ENCODE measurements around the gene MTRF1L. TPM values are rescaled to one million over a fixed set of nuclear protein-coding genes. Genes with fewer than 3 reads are reported as not detected.
"Not testable (repeated sequence)": the region's sequence is repeated elsewhere in the genome, so short reads cannot be mapped to it uniquely, and the experiment has no call there.

The MTRF1L gene
- total RNA-seq, 2 donors from 2014 or later, result 15.4 to 22.4 TPM

DNA sequence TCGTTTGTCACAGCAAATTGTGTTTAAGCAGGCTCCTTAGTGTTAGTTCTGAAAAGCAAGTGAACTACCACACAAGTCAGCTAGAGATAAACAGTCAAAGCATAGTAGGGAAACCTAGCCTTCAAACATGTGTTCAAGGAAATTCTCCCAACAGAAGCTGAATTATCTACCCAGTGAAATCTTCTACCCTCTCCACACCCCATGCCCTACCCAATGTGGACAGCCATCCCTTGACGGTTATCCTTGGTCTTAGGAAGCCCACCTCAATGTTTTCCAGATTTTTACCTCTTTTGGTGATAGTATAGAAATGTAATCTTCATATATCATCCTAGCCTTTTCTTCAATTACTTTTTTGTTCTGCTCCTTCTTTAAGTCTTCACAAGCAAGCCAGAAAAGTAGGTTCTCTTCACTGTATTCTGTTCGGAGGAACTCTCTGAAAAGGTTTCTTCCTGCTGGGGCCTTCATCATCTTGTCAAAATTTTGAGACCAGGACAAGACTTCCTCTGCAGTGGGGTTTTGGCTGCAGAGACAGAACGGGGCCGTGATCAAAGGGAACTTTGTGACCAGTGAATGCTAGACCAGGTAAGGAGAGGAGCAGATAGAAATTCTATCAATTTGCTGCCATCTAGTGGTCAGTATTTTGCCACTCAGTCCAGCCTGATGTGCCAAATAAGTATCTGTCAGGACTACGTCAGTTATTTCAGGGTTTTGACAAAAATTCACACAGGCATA, 21.6 kb upstream of the MTRF1L start:
- Mint-ChIP-seq H3K9me3 (no peaks in the 10 kb centered on the region), H3K4me3 (no peak overlapping the region), H3K36me3 (ENCODE audit: low read depth) (no peaks in the 10 kb centered on the region), H3K27ac (no peak overlapping the region), H3K27me3 (peaks cover 21% of the 10 kb centered on the region), H3K4me1 (peaks cover 3% of the 10 kb centered on the region)
- peak; percentile 90 for ATAC-seq (replicated peaks)

DNA sequence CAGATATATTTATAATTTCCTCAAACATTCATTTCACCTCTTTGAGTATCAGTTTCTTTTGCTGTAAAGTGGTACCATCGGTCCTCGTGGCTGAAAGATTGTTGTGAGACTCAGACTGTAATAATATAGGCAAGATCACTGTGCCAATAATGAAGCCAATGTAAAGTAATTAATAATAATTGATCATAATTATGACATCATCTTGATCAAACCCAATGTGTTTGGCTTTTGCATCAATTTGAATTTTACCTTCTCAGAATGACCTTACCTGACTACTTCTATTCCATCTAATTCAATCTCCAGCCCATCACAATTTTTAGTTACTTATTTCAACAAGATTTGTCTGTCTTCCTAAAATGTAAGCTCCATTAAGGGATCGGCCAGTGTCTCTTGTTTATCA, 15.8 kb upstream of the MTRF1L start:
- Mint-ChIP-seq H3K4me1 (no peaks in the 10 kb centered on the region), H3K27ac (no peak overlapping the region), H3K9me3 (no peaks in the 10 kb centered on the region), H3K27me3 (peaks cover 14% of the 10 kb centered on the region), H3K36me3 (ENCODE audit: low read depth) (no peaks in the 10 kb centered on the region), H3K4me3 (no peak overlapping the region)
- ATAC-seq (replicated peaks), result no peak

DNA sequence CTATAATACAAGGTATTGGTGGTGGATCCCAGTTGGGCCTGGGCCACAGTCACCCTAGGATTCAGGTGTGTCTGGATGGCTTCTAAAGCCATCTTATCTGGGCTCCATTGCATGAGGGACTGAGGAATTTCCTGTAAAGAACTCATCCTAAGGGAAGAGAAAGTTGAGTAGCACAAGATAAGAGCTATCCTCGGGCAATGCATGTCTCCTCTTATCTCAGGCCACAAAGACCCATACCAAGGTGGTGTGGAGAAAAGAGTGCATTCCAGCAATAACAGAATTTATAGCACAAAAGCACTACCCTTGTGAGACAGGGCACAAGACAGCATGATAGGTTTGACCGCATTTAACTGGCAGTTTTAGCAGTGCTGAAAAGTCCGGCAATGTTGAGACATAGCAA, 14.3 kb upstream of the MTRF1L start:
- no peak for ATAC-seq (replicated peaks)
- H3K36me3 Mint-ChIP-seq (ENCODE audit: low read depth), result no peaks in the 10 kb centered on the region
- H3K4me1 Mint-ChIP-seq, result no peaks in the 10 kb centered on the region
- H3K4me3 Mint-ChIP-seq, result no peak overlapping the region
- H3K9me3 Mint-ChIP-seq, result no peaks in the 10 kb centered on the region
- peaks cover 14% of the 10 kb centered on the region for H3K27me3 Mint-ChIP-seq
- H3K27ac Mint-ChIP-seq, result no peak overlapping the region

DNA sequence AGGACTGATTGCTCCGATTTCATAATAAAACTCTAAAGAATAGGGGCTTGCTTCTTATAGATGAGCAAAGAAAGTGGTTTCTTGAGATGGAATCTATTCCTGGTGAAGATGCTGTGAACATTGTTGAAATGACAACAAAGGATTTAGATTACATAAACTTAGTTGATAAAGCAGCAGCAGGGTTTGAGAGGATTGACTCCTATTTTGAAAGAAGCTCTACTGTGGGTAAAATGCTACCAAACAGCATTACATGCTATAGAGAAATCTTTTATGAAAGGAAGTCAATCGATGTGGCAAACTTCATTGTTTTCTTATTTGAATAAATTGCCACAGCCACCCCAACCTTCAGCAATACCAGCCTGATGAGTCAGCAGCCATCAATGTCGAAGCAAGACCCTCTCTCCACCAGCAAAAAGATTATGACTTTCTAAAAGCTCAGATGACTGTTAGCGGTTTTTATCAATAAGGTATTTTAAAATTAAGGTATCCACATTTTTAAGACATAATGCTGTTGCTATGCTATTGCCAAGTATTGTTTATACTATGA, 12.7 kb upstream of the MTRF1L start:
- Mint-ChIP-seq H3K4me3 (no peak overlapping the region), H3K27ac (no peak overlapping the region), H3K27me3 (peaks cover 14% of the 10 kb centered on the region), H3K4me1 (no peaks in the 10 kb centered on the region), H3K36me3 (ENCODE audit: low read depth) (no peaks in the 10 kb centered on the region), H3K9me3 (no peaks in the 10 kb centered on the region)
- ATAC-seq (replicated peaks), result no peak

DNA sequence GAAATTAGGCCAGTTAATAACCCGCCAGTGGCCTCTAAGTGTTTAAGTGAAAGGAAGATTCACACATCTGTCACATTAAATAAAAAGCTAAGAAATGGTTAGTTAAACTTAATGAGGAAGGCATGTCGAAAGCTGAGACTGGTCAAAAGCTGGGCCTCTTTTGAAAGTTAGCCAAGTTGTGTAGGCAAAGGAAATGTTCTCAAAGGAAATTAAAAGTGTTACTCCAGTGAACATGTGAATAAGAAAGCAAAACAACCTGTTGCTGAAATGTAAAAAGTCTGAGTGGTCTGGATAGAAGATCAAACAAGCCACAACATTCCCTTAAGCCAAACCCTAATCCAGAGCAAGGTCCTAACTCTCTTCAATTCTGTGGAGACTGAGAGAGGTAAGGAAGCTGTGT, 10.9 kb upstream of the MTRF1L start:
- Mint-ChIP-seq H3K4me1 (no peaks in the 10 kb centered on the region), H3K27me3 (peaks cover 10% of the 10 kb centered on the region), H3K36me3 (ENCODE audit: low read depth) (no peaks in the 10 kb centered on the region), H3K27ac (no peak overlapping the region), H3K9me3 (no peaks in the 10 kb centered on the region), H3K4me3 (no peak overlapping the region)
- ATAC-seq (replicated peaks), result no peak

DNA sequence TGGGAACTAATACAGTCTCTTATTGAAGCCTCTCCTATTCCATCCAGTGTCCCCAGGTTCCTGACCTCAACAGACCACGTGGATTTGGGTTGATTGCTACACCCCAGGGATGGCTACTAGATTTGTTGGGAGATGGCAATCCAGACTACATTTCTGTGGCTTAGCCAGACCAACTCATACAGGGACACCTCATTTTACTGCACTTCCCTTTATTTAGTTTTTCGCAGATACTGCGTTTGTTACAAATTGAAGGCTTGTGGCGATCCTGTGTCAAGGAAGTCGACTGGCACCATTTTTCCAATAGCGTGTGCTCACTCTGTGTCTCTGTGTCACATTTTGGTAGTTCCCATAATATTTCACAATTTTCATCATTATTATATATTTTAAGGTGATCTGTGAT, 10.3 kb upstream of the MTRF1L start:
- H3K4me1 Mint-ChIP-seq, result no peaks in the 10 kb centered on the region
- no peak overlapping the region for H3K4me3 Mint-ChIP-seq
- no peaks in the 10 kb centered on the region for H3K9me3 Mint-ChIP-seq
- no peak for ATAC-seq (replicated peaks)
- no peak overlapping the region for H3K27ac Mint-ChIP-seq
- peaks cover 6% of the 10 kb centered on the region for H3K27me3 Mint-ChIP-seq
- no peaks in the 10 kb centered on the region for H3K36me3 Mint-ChIP-seq (ENCODE audit: low read depth)

DNA sequence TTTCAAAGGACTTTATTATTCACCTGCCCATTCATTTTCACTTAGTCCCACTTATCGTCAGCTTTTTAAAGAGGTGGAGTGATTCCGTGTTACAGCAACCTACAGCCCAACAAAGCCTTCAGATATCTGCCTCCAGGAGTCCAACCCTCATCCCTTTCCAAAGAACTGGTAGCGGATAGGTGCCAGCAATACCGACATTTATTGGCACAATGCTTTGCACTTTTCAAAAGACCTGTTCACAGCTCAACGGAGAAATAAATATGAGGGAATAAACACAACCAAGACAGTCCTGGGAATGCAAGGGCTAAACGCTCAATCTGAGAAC, 819 bp upstream of the MTRF1L start:
- Mint-ChIP-seq H3K4me3 (peak overlapping the region; percentile 95), H3K36me3 (ENCODE audit: low read depth) (peaks cover 45% of the 10 kb centered on the region), H3K27ac (peak overlapping the region; percentile 96), H3K27me3 (no peaks in the 10 kb centered on the region), H3K9me3 (no peaks in the 10 kb centered on the region), H3K4me1 (peaks cover 17% of the 10 kb centered on the region)
- peak; percentile 30 for ATAC-seq (replicated peaks)

DNA sequence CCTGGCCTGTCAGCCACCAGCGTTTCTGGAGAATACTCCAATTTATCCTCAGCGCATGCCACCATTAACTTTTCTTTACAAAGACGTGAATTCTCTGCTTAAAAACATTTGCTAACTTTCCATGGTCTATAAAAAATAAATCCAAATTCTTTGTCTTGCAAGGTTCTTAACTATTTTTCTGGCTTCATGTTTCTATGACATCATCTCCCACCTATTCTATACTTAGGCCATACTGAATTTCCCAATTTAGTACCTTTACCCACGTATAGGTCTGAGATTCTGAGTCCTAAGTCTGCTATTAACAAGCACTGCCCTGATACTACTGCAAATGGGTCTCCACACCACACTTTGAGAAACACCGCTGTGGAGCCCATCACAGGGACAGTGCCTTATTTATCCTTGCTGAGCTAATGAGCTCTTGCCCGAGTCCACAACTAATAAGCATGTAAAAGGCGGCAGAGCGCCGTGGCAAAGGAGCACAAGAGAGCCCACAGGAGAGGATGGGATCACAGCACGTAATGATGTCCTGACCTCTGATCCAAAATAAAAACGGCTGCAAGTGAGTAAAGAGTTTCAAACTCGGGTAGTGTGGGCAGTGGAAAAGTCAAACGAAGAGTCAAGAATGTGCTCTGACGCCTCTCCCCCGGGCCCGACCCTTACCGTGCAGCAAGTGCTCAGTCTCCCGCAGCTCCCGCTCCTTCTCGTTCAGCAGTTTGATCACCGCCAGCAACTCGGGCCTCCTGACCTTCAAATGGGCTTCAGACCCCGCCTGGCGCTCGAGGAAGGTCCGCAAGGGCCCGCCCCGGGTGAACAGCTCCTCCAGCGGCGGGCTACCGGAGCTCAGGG, 519 bp downstream of the MTRF1L start:
- Mint-ChIP-seq H3K27me3 (no peaks in the 10 kb centered on the region), H3K27ac (peak overlapping the region; percentile 96), H3K36me3 (ENCODE audit: low read depth) (peaks cover 59% of the 10 kb centered on the region), H3K4me3 (peak overlapping the region; percentile 95), H3K9me3 (no peaks in the 10 kb centered on the region), H3K4me1 (peaks cover 19% of the 10 kb centered on the region)
- peak; percentile 36 for ATAC-seq (replicated peaks)

DNA sequence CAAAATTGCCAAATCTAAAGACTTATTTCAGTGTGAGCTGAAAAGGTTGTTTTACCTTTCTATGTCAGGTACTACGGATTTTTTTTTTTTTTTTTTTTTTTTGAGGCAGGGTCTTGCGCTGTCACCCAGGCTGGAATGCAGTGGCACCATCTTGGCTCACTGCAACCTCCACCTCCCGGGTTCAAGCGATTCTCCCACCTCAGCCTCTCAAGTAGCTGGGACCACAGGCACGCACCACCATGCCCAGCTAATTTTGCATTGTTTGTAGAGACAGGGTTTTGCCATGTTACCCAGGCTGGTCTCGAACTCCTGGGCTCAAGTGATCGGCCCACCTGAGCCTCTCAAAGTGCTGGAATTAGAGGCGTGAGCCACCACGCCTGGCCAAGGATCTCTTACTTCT, 1.7 kb downstream of the MTRF1L start:
- not testable (repeated sequence) for H3K27ac Mint-ChIP-seq; H3K9me3 Mint-ChIP-seq; ATAC-seq (replicated peaks); H3K27me3 Mint-ChIP-seq
- H3K36me3 Mint-ChIP-seq (ENCODE audit: low read depth), result peaks cover 71% of the 10 kb centered on the region
- peaks cover 26% of the 10 kb centered on the region for H3K4me1 Mint-ChIP-seq
- H3K4me3 Mint-ChIP-seq, result peak overlapping the region; percentile 95

DNA sequence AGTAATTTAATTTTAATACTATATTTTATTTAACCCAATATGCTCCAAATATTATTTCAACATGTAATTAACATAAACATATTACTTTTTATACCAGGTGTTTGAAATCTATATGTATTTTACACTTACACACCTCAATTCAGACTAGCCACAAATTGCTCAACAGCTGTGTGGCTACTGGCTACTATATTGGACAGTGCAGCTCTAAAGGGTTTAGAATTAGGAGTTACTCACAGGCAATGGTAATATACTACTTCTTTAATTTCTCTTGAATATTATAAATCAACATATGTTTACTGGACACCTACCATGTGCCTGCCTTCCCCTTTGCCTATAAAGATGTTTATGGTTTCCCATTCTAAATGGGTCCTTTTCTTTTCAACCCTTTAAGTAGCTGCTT, 2.3 kb downstream of the MTRF1L start:
- Mint-ChIP-seq H3K4me1 (peaks cover 26% of the 10 kb centered on the region), H3K27ac (no peak overlapping the region)

DNA sequence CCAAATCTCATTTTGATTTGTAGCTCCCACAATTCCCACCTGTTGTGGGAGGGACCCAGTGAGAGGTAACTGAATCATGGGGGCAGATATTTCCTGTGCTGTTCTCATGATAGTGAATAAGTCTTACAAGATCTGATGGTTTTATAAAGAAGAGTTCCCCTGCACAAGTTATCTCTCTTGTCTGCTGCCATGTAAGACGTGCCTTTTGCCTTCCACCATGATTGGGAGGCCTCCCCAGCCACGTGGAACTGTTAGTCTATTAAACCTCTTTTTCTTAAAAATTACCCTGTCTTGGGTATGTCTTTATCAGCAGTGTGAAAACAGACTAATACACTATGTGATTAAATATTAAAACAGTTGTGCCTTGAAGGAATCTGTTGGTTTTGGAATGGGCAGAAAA, 3.0 kb downstream of the MTRF1L start:
- Mint-ChIP-seq H3K27ac (peak overlapping the region; percentile 13), H3K4me1 (peaks cover 26% of the 10 kb centered on the region), H3K36me3 (ENCODE audit: low read depth) (peaks cover 83% of the 10 kb centered on the region)

More for the DNA sequence above, 2.3 kb downstream of the MTRF1L start:
- H3K4me3 Mint-ChIP-seq, result peak overlapping the region; percentile 95
- no peak for ATAC-seq (replicated peaks)
- no peaks in the 10 kb centered on the region for H3K27me3 Mint-ChIP-seq
- peaks cover 76% of the 10 kb centered on the region for H3K36me3 Mint-ChIP-seq (ENCODE audit: low read depth)
- no peaks in the 10 kb centered on the region for H3K9me3 Mint-ChIP-seq

DNA sequence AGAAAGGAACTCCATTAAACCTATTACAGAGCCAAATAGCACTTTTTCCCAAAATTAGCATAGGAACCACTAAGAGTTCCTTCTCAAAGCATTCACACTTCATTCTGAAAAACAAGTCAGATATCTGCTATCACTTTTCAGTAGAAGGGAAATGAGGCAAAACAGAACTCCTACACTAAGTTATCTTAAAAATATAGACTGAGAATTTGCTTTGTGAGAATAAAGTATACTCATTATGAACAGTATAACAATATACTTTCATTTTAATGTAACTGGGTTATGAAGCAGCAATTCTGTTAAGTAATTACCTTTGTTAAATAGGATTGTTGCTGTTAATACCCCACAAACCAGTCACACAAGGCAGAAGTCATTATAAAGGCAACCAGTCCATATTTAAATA, 8.7 kb downstream of the MTRF1L start:
- H3K4me3 Mint-ChIP-seq, result peak overlapping the region; percentile 34
- peak overlapping the region; percentile 55 for H3K27ac Mint-ChIP-seq
- H3K4me1 Mint-ChIP-seq, result peaks cover 16% of the 10 kb centered on the region
- no peaks in the 10 kb centered on the region for H3K27me3 Mint-ChIP-seq
- ATAC-seq (replicated peaks), result peak; percentile 67
- no peaks in the 10 kb centered on the region for H3K9me3 Mint-ChIP-seq
- H3K36me3 Mint-ChIP-seq (ENCODE audit: low read depth), result peaks cover 92% of the 10 kb centered on the region

More for the DNA sequence above, 3.0 kb downstream of the MTRF1L start:
- H3K27me3 Mint-ChIP-seq; H3K9me3 Mint-ChIP-seq; ATAC-seq (replicated peaks): not testable (repeated sequence)
- peak overlapping the region; percentile 95 for H3K4me3 Mint-ChIP-seq

DNA sequence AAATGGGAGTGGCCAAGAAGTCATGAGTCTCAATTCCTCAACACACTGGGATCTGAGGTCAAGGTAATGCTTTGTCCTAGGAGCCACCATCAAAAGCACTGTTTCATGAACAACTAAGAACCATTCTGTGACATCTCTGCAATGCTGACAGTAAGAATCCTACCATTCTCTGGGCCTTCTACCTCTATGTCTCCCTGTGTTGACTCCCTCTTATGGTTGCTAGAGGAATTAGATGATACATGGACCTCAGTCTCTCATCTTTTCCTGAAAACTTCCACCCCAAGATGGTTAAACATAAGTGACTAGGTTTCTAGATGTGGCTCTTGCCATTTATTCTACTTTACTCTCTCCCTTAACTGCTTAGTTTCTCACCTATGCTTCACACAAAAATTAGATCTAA, 9.1 kb downstream of the MTRF1L start:
- Mint-ChIP-seq H3K9me3 (no peaks in the 10 kb centered on the region), H3K4me1 (peaks cover 16% of the 10 kb centered on the region), H3K27me3 (no peaks in the 10 kb centered on the region), H3K36me3 (ENCODE audit: low read depth) (peaks cover 88% of the 10 kb centered on the region), H3K4me3 (peak overlapping the region; percentile 34), H3K27ac (peak overlapping the region; percentile 55)
- peak; percentile 35 for ATAC-seq (replicated peaks)

DNA sequence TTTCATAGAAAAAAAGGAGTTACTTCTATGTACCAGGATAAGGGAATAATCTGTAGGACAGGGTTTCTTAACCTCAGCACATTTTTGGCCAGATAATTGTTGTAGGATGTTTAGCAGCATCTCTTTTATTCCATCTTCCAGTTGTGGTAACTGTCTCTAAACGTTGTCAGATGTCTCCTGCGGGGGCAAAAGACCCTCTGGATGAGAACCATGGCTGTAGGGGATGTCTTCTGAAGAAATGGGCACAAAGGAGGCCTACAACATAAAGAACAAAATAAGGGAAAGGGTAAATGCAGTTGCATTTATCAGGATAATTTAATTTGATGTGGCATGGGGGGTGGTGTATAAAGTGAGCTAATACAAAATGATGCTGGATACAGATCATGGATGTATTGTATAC, 15.5 kb downstream of the MTRF1L start:
- Mint-ChIP-seq H3K4me1 (peaks cover 13% of the 10 kb centered on the region), H3K4me3 (no peak overlapping the region), H3K9me3 (no peaks in the 10 kb centered on the region), H3K27ac (peak overlapping the region; percentile 47), H3K27me3 (no peaks in the 10 kb centered on the region), H3K36me3 (ENCODE audit: low read depth) (peaks cover 70% of the 10 kb centered on the region)
- no peak for ATAC-seq (replicated peaks)

DNA sequence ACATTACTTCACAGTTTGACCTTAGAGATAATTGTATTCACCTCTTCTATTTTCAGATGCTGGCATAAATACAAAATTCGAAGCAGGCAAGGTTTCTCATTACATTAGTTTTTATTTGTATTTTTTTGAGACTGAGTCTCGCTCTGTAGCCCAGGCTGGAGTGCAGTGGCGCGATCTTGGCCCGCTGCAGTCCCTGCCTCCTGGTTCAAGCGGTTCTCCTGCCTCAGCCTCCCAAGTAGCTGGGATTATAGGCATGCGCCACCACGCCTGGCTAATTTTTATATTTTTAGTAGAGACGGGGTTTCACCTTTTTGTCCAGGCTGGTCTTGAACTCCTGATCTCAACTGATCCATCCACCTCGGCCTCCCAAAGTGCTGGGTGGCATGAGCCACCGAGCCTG, 17.2 kb downstream of the MTRF1L start:
- H3K36me3 Mint-ChIP-seq (ENCODE audit: low read depth), result peaks cover 70% of the 10 kb centered on the region
- H3K9me3 Mint-ChIP-seq; H3K27ac Mint-ChIP-seq; H3K27me3 Mint-ChIP-seq; ATAC-seq (replicated peaks): not testable (repeated sequence)
- H3K4me3 Mint-ChIP-seq, result peak overlapping the region; percentile 88
- H3K4me1 Mint-ChIP-seq, result peaks cover 20% of the 10 kb centered on the region
